Epidermal melanocyte (primary cell): ENCODE data around the gene LGALS9.
"Not testable (repeated sequence)": the region's sequence is repeated elsewhere in the genome, so short reads cannot be mapped to it uniquely, and the experiment has no call there.

Source experiments
- DNase-seq: peaks from one replicate; pipeline ENCODE4 v3.0.0; 2011; ENCODE audit warnings: low spot score; ENCODE audit not compliant: insufficient read length

Gene LGALS9

GRCh38 chr17:27629260-27629659, 1.7 kb upstream of the LGALS9 start:
- DNase-seq = peak; percentile 33

GRCh38 chr17:27631411-27631760, 398 bp downstream of the LGALS9 start:
- DNase-seq = no peak

GRCh38 chr17:27631897-27632725, 1.1 kb downstream of the LGALS9 start:
- no peak for DNase-seq

GRCh38 chr17:27632766-27633165, 1.8 kb downstream of the LGALS9 start:
- not testable (repeated sequence) for DNase-seq

GRCh38 chr17:27633312-27634025, 2.5 kb downstream of the LGALS9 start:
- no peak for DNase-seq

- DNase-seq = no peak
Measured at GRCh38 chr17:27634026-27634335, 3.0 kb downstream of the LGALS9 start.

- no peak for DNase-seq
Measured at GRCh38 chr17:27634776-27635175, 3.8 kb downstream of the LGALS9 start.

- DNase-seq = no peak
Measured at GRCh38 chr17:27635275-27635823, 4.4 kb downstream of the LGALS9 start.

- DNase-seq = not testable (repeated sequence)
Measured at GRCh38 chr17:27636005-27636520, 5.1 kb downstream of the LGALS9 start.

GRCh38 chr17:27637818-27638217, 6.8 kb downstream of the LGALS9 start:
- not testable (repeated sequence) for DNase-seq

GRCh38 chr17:27638415-27638914, 7.5 kb downstream of the LGALS9 start:
- DNase-seq = not testable (repeated sequence)

- DNase-seq = no peak
Measured at GRCh38 chr17:27640790-27641189, 9.8 kb downstream of the LGALS9 start.

GRCh38 chr17:27644586-27644985, 13.6 kb downstream of the LGALS9 start:
- DNase-seq = no peak

- DNase-seq = not testable (repeated sequence)
Measured at GRCh38 chr17:27645621-27646020, 14.6 kb downstream of the LGALS9 start.

- DNase-seq = no peak
Measured at GRCh38 chr17:27646232-27646631, 15.2 kb downstream of the LGALS9 start.

- no peak for DNase-seq
Measured at GRCh38 chr17:27647765-27648164, 16.8 kb downstream of the LGALS9 start.

GRCh38 chr17:27649111-27649571, 18.2 kb downstream of the LGALS9 start:
- not testable (repeated sequence) for DNase-seq

GRCh38 chr17:27649929-27650328, 18.9 kb downstream of the LGALS9 start:
- no peak for DNase-seq

GRCh38 chr17:27650836-27651235, 19.8 kb downstream of the LGALS9 start:
- no peak for DNase-seq

- DNase-seq = no peak
Measured at GRCh38 chr17:27651411-27652345, 20.7 kb downstream of the LGALS9 start.

GRCh38 chr17:27653449-27653971, 22.5 kb downstream of the LGALS9 start:
- not testable (repeated sequence) for DNase-seq
